H4 (cell line): Measurements from ENCODE around the gene LMAN1L. TPM values are rescaled to one million over a fixed set of nuclear protein-coding genes. Genes with fewer than 3 reads are reported as not detected.

Source experiments
- DNase-seq: peaks from one replicate; pipeline ENCODE4 v3.0.0-alpha.2; 2015; ENCODE audit warnings: low spot score
- total RNA-seq: library from RNA; depleted of rRNA; stranded (reverse); fragments of >200 nt; shearing (Covaris generic); gene quantifications from 2 replicates; pipeline ENCODE4 v1.2.3, GENCODE V29; 2014

LMAN1L gene
- total RNA-seq, 1 experiment from 2014 or later: 0.10 TPM

DNA sequence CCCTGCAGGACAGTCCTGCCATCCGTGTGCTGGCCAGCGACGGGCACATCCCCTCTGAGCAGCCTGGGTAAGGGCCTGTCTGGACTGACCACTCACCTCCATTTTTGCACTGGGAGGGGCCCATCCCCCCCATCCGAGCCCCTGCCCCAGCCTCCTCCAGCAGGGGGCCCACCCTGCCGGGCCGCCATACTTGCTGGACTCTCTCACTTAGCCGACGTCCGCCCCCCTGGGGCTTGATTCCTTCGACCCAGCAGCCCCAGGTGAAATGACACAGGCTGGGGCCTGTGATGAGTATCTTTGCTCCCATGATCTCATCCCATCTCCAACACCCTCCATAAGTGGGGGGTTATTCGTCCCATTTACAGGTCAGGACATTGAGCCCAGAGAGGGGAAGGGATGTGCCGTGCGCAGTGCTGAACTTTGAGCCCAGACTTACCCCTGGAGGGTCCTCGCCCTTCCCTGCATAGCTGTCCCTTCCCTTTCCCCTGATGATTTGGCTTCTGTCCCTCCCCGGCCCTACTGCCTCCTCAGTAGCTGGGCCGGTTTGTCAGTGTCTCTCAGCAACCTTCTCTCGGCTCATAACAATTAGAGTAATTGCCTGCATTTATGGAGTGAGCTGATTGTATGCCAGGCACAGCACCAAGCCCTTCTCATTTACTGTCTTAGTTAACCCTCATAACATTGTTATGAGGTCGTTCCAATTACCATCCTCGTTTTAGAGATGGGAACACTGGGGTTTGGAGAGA, 4.2 kb downstream of the LMAN1L start:
- DNase-seq: no peak

DNA sequence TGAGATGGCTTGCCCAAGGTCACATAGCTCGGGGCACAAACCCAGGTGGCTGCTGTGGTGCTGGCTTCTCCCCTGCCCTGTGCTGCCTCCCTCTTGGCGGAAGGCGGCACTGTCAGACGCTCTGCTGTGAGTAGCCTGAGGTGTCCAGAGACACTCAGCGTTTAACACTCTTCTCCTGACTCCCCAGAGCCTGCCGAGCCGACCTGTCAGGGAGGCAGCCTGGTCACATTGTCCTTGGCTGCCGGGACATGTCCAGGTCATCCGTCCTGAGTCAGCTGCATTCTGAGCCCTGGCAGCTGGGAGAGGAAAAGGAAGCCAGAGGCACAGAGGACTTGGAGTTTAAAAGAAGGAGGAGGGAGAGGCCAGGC, 4.7 kb downstream of the LMAN1L start:
- no peak for DNase-seq

DNA sequence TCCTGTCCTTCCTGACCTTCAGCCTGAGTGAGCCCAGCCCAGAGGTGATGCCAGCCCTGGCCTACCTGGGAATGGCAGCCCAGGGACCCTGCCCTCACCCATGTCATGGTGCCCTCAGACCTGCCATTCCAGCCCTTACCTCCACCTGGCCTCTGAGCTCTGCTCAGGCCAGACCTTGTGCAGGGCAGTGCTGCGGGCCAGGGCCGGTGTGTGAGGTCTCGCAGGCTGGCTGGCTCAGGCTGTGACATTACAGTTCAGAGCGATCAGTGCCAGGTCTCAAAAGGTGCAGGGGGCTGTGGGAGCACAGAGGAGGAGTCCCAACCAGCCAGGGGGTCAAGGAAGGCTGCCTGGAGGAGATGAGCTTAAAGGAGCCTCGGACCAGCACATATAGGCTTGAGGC, 7.4 kb downstream of the LMAN1L start:
- no peak for DNase-seq

DNA sequence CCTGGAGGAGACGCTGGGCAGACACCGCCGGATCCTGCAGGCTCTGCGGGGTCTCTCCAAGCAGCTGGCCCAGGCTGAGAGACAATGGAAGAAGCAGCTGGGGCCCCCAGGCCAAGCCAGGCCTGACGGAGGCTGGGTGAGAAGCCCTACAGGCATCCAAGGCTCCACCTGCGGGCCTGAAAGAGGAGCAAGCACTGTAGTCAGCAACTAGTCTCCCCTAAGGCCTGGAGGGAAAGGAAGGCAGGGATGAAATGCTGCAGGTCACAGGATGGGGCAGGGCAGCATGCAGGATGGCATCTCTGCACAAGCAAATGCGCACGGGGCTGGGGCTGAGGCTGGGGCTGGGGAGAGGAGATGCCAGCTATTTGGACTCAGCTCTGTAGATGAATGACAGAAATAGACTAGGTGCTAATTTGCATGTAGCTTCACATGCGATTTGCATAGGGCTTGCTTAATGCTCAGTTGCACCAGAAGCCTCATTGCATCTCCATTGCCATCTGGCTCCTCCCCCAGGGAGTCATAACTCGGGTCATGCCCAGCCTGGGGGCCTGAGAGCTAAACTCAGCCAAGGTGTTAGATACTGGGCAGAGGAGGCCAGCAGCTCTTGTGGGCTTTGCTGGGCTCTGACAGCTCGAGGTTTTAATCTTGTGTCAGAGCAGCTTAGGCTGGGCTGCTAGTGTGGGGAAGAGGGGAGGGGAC, 8.6 kb downstream of the LMAN1L start:
- DNase-seq: no peak

DNA sequence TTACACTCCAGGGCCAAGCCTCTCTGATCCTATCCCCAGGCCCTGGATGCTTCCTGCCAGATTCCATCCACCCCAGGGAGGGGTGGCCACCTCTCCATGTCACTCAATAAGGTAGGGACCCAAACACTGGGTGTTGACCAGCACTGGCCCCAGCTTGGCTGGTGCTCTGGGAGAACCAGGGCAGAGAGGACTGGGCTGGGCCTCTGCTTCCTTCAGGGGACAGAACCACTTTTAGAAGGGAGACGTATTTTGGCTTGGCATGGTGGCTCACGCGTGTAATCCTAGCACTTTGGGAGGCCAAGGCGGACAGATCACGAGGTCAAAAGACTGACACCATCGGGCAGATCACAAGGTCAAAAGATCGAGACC, 9.1 kb downstream of the LMAN1L start:
- no peak for DNase-seq

DNA sequence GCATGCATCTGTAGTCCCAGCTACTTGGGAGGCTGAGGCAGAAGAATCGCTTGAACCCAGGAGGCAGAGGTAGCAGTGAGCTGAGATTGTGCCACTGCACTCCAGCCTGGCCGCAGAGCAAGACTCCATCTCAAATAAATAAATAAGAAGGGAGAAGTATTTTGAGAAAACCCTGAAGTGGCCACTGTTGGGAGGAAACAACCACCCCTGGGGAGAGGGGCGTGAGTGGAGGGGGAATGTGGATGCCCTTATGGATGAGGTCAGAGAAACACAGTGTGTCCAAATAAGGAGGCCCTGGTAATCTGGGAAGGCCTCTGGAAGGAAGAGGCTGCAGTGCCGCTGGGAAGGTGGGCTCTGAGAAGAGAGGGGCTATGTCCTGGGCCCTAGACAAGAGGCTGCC, 9.6 kb downstream of the LMAN1L start:
- no peak for DNase-seq

DNA sequence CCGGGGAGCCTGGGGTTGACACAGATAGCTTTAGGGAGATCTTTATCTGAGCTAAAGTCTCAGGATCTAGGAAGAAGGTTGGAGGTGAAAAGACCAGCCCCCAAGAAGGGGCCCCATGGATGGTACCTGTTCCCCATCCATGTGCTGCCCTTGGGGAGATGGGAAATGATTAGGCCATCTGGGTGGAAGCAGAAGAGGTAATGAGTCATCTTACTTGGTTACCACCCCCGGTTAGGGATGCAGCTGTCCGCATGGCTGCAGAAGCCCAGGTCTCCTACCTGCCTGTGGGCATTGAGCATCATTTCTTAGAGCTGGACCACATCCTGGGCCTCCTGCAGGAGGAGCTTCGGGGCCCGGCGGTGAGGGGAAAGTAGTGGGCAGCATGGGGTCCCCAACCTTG, 10.7 kb downstream of the LMAN1L start:
- no peak for DNase-seq

DNA sequence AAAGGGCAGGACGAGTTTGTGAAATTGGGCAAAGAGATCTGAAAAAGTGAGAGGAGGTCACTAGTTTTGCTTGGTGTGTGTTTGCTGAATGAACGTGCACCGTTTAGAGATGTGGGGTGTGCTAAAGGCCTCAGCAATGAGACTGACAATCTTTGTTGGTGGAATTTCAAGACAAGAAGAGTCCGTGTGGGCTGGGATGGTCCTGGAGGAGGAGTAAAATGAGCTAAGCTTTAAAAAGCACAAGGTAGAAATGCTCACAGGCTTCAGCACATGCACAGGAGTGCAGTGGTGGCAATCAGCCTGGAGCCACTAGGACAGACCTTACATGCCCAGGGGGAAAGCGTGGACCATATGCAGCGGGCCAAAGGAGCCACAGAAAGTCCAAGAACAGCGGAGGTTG, 12.3 kb downstream of the LMAN1L start:
- no peak for DNase-seq

DNA sequence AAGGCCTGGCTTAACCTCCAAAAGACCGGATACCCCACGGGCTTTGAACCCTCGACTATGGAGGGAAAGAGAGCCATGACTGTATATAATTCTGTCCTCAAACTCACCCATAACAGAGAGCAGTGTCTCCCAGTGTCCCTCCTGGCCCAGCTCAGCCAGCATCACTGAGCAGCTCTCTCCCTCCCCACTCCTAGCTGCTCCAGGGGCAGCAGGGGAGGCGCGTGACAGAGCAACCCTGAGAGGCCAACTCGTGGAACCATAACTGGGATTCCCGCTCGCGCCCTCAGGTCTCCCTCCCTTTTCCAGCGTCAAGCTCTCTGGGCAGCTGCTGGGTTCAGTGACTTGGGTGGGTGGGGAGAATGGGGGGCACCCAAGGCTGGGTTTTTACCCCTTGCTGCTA, 13.2 kb downstream of the LMAN1L start:
- DNase-seq: no peak

DNA sequence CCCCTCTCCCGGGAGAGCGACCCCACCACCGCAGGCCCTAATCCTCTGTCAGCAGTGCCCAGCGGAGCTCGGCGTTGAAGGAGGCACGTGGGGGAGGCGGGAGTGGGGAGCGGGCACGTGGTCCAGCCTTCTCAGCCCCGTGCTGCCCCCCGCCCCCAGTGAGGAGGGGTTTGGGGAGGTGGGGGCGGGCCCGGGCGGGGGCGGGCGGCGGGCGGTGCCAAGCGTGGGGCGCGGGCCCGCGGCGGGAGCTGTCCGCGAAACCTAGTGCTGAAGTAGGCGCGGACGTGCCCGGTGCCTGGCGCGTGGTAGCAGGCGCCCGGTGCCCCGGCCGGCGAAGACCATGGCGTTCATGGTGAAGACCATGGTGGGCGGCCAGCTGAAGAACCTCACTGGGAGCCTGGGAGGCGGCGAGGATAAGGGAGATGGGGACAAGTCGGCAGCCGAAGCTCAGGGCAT, 13.8 kb downstream of the LMAN1L start, which contains the start of gene CPLX3:
Gene CPLX3, plus strand, starts transcription at position 264 of the 456 bp plus-strand sequence. Its CDS starts 77 bp downstream, at position 341.
- DNase-seq: no peak

DNA sequence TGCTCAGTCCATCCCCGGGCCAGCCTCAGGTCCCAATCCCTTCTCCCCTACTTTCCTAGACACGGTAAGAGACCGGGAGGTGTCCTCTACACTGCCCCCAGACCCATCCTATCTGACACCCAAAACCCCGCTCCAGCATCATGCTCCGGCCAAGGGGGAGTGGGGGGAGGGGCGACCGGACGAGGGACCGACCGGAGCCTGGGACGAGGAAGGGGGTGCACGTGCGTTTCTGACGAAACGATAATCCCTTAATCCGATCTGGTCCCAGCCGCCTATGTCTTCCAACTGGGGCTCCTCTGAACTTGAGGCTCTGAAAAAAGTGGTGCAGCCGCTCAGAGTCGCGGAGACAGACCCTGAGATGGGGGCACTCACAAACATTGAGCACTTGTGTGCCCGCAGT, 14.3 kb downstream of the LMAN1L start:
- DNase-seq: no peak

DNA sequence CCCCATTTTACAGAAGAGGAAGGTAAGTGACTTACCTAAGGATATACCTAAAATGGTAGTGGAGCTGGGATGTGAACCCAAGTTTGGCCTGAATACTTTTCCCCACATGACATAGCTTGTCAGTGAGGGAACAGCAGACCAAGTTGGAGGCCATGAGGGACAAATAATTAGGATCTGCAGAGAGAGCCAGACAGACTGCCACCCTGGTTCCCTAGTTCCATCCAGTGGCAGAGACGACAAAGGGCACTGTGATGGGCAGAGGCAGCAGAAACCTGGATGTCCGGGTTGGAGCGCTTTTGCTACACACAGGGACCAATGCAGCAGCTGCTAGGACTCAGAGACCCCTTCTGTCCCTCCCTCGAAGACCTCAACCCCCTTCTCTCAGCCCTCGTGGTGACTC, 15.0 kb downstream of the LMAN1L start:
- no peak for DNase-seq

DNA sequence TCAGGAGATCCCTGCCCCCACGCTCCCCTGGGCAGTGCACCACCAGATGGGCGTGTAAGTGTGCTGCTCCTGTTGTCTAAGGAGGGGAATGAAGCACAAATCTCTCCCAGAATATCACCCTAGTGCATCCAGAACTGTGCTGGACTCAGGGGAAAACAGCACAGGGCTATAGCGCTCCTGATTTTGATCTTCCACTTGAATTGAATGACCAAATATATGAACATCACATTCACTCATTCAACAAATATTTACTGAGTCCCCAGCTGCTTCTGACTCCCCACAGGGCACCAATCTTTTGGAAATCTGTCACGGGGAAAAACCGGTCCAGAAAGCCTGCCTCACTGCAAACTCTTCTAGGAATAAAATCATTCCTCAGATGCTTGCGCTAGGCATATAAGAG, 16.2 kb downstream of the LMAN1L start:
- no peak for DNase-seq

DNA sequence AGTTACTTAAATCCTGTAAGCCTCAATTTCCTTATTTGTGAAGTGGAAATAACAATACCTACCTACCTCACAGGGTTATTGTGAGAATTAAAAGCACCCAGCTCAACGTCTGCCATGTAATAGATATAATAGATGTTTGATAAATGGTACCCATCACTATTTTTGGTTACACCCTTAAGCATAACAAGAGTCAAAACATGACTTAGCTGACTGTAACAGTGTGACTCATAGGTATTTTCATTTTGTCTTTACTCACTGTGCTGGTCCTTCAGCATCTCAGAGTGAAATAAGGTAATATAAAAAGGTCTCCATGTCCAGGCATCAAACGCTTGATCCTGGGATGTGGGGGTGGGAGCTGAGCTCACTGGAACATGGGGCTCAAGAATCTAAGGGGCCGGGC, 16.9 kb downstream of the LMAN1L start:
- no peak for DNase-seq

DNA sequence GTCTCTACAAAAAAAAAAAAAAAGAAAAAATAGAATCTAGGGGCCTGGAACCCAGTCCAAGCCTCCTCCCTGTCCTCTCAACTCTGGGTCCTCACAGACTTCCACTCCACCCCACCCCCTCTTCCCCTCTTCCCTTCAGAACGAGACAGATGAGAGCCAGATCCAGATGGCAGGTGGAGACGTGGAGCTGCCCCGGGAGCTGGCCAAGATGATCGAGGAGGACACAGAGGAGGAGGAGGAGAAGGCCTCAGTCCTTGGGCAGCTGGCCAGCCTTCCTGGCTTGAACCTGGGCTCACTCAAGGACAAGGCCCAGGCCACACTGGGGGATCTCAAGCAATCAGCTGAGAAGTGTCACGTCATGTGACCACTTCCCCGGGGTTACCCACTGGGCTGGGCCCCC, 17.4 kb downstream of the LMAN1L start:
- DNase-seq: no peak

DNA sequence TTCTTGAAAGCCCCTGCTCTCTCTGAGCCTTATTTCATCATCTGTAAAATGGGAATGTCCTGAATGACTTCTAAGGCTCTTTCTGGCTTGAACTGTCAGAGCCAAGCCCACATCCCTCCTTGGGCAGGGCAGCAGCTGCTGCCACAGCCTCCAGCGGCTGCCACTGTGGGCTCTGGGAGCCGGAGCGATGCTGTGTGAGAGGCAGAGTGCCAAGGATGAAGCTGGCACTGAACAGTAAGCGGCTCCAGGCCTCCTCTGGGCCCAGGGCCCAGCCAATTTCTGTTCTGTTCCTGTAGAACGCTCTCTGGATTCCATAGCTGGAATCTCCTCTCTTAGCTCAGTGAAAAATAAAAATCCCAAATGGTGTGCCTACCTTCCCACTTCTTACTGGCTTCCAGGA, 18.2 kb downstream of the LMAN1L start:
- no peak for DNase-seq

DNA sequence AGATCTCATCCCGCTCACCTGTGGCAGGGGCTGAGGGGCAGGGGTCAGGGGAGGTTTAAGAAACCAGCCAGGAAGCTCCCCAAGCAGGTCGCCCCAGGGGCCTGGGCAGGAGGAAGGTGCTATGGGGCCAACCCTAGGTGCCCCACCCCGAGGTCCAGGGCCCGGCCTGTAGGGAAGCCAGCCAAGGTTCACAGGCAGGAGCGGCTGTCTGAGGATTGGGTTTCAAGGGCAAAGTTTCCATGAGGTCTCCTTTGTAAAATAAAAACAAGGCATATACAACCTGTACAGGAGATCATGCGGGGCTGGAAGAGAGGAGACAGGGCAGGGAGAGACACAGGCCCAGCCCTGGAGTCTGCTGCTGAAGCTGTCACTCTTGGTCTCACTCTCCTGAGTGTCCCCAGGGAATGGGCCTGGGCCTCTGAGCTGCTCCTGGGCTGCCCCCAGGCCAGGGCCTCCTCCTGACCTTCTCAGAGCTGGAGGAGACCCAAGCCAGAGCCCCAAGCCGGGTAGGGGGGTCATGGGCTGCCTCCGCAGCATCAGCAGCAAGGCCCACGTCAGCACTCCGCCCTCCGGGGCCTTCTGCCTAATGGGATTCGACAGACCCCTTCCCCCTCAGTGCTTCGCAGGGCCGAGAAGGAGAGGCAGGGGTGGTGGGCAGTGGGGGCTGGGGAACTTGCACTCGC, 19.3 kb downstream of the LMAN1L start:
- no peak for DNase-seq

DNA sequence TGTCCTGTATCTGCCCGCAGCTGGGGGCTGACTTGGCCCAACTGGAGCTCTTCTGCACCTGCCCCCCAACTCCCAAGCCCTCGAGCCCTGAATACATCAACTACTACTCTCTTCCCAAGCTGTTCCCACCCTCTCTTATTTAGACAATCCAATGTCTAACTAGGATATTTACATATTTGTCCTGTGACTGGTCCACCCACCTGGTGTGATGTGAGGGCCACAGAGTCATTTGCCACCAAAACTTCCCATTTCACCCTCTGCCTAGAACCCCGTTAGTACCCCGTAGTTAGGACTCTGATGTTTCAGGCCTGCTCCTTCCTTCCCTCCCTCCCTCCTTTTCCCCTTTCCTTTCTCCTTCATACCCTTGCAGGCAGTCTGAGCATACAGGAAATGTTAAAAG, 20.2 kb downstream of the LMAN1L start:
- no peak for DNase-seq

DNA sequence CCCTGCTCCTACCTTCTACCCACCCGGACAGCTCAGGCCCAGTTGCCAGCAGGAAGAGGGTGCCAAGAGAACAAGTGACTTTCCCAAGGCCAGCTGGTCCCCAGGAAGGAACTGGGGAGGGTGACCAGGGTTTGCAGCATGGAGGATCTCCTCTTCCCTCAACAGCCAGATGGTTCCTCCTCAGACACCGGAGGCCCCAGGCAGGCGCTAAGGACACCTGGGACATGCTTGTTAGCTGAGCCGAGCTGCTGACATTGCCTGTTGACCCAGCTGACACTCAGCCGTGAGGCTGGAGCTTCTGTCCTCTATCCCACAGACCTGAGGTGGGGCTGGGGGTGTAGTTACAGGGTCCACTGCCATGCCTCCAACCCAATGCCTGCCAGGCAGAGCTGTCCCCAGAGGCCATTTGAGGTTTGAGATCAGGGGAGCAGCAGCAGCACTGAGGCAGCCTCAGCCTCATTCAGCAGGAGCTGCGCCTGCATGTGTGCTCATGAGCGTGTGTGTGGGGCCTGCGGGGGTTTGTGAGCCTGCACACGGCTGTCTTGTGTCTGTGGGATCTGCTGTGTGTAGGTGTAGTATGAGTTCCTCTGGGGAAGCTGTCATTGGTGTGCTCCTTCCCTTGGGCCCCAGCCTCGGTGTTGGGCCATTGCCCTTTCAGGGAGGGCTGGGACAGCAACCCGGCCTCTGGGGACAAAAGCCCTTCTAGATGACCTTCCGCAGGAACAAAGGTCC, 20.9 kb downstream of the LMAN1L start:
- no peak for DNase-seq

DNA sequence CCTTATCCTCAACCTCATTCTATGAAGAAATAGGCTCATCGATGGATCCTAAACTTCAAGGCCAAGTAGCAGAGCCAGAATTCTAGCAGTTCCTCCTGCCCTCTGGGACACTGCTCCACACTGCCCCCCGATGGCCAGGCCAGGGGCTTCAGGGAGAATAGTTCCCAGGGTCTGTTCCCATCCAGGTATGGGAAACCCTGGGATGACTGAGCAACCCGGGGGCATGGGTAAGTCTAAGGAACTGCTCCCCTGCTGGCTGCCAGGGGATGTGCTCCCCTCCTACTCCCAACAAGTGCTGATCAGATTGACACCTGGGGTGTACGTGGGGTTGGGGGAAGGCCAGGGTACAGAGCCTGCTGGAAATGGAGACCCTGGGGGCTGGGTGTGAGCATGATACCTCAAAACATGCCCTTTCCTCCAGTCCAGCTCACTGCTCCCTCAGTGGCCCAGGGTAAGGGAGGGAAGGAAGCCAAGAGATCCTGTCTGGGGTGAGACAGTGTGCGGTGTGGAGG, 22.7 kb downstream of the LMAN1L start:
- peak; percentile 62 for DNase-seq

DNA sequence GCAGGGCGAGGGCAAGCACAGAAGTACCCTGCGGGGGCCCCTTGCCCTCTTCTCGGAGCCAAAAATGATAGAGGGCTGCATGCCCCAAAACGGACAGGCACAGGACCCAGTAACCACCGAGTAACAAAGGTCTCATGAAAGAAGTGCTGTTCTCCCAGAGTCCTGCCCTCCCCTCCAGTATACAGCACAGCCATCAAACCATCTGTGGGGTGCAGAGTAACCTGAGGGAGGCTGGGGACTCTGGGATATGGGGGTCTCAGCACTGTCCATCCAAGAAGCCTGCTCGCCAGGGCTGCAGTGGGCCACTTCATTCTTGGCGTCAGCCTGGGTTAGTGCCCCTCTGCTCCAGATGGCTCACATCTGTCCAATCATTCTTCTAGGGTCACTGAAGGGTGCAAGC, 24.2 kb downstream of the LMAN1L start:
- DNase-seq: no peak
